IPS-18a (cell line): ENCODE results near the gene CUX1.
A peak's percentile ranks its signal among the peaks of the same experiment; 100 is the strongest.

Experiments used
- H3K27ac ChIP-seq: one replicate; pipeline ENCODE4 v1.5.1; 2013; ENCODE audit warnings: low read length
- H3K27me3 ChIP-seq: one replicate; pipeline ENCODE4 v1.6.1; 2013; ENCODE audit warnings: mild to moderate bottlenecking, low read length; ENCODE audit not compliant: control insufficient read depth, insufficient read depth
- H3K36me3 ChIP-seq: one replicate; pipeline ENCODE4 v1.6.1; 2013; ENCODE audit warnings: low read depth, low read length; ENCODE audit not compliant: control insufficient read depth
- H3K4me1 ChIP-seq: one replicate; pipeline ENCODE4 v1.6.1; 2013; ENCODE audit warnings: low read depth, low read length; ENCODE audit not compliant: control insufficient read depth
- H3K4me3 ChIP-seq: one replicate; pipeline ENCODE4 v1.5.1; 2013; ENCODE audit warnings: low read length
- H3K9ac ChIP-seq: one replicate; pipeline ENCODE4 v1.6.1; 2013; ENCODE audit warnings: mild to moderate bottlenecking, low read length, moderate library complexity
- H3K9me3 ChIP-seq: one replicate; pipeline ENCODE4 v1.6.1; 2013; ENCODE audit warnings: low read depth, low read length; ENCODE audit not compliant: control insufficient read depth

CUX1 gene

GRCh38 chr7:102285540-102286236, 468.3 kb downstream of the CUX1 start:
- H3K27ac ChIP-seq: no peak overlapping the region
- H3K4me1 ChIP-seq: peaks cover 6% of the 10 kb centered on the region
- peaks cover 15% of the 10 kb centered on the region for H3K27me3 ChIP-seq
- no peaks in the 10 kb centered on the region for H3K36me3 ChIP-seq
- H3K4me3 ChIP-seq: peak overlapping the region; percentile 70
- H3K9ac ChIP-seq: peak overlapping the region; percentile 67
- no peaks in the 10 kb centered on the region for H3K9me3 ChIP-seq

DNA sequence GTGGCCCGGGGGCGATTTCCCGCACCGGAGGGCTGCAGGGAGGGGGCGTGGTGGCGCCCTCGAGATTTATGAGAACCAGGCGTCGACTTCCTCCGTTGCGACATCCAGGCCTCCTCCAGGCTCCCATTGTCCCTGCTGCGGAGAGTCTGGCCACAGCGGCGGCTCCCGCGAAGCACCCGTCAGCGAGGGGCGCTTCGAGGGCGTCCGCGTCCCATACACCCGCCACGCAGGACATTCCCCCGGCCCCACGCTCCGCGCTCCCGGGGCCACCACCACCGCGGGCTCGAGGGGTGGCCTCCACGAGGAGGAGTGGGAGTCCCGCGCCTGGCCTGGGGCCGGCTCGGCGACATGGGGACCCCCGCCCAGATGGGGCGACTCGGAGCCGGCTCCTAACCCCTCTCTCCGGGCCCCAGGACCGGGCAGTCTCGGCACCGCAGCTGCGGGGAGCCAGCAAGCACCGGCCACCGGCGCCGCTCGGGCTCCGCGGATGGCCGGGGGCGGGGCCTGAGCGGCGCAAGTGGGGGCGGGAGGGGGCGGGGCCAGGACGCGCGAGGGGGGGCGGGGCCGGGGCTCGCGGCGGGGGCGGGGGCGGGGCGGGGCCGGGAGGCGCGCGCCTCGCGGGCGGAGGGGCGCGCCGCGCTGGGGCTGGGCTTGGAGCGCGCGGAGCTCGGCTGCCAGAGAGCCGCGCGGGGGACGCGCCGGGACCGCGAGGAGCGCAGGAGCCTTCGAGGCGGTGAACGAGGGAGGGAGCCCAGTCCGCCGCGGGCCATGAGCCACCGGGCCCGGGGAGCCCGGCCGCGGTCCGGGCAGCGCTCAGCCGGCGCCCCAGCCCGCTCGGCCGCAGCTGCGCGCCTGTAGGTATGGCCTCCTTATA, 469.0 kb downstream of the CUX1 start, which contains the start of gene SH2B2:
TSS of gene SH2B2 (plus strand) at position 632 of the 874 bp plus-strand sequence. CDS start 13,683 bp downstream, outside the sequence.
- Histone ChIP-seq H3K36me3 (no peaks in the 10 kb centered on the region), H3K9ac (peak within 1 kb of the TSS; percentile 67), H3K4me1 (peaks cover 6% of the 10 kb centered on the region), H3K4me3 (peak within 1 kb of the TSS; percentile 83), H3K27ac (no peak within 1 kb of the TSS), H3K9me3 (no peaks in the 10 kb centered on the region), H3K27me3 (peaks cover 15% of the 10 kb centered on the region)

DNA sequence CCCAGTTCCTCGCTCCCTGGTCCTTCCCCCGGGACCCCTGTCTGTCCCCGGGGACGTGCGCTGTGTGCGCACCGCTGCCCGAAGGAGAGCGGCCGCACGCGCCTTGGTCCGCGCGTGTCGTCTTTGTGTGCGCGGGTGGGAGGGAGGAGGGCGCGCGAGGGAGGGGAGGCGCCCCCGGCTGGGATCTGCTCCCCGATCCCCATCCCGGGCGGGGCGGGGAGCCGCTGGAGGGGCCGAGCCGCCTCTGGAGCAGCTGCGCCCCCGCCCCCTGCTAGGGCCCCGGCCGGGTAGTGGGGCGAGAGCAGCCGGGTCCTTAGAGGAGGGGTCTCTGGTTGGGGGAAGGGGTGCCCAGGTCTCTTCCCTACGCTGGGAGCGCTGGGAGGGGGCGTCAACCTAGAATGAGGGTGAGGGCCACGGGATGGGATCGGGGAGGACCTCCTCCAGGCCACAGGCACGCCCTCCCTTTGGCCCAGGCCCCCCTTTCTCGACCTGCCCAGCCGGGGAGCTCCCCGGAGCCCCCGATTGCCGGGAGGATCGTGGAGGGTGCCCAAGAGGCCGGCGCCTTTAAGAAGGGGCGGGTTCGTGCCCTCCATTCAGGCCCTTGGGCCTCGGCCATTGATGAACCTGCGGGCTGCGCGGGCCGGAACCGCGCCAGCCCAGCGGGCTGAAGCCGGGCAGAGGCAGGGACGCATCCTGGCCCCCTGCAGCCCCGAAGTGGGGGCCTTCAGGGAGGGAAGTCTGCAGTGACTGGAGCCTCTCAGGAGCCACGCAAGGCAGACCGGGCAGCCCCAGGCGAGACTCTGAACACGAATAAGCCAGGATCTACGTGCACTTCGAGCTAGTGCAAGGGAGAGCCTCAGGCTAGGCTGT, 469.9 kb downstream of the CUX1 start:
- Histone ChIP-seq H3K36me3 (no peaks in the 10 kb centered on the region), H3K27me3 (peaks cover 15% of the 10 kb centered on the region), H3K9me3 (no peaks in the 10 kb centered on the region), H3K9ac (peak overlapping the region; percentile 39), H3K27ac (no peak overlapping the region), H3K4me3 (peak overlapping the region; percentile 83), H3K4me1 (peaks cover 6% of the 10 kb centered on the region)

GRCh38 chr7:102287981-102288278, 470.5 kb downstream of the CUX1 start:
- Histone ChIP-seq H3K9ac (peak overlapping the region; percentile 39), H3K36me3 (no peaks in the 10 kb centered on the region), H3K27me3 (peaks cover 15% of the 10 kb centered on the region), H3K9me3 (no peaks in the 10 kb centered on the region), H3K27ac (no peak overlapping the region), H3K4me1 (peaks cover 6% of the 10 kb centered on the region), H3K4me3 (peak overlapping the region; percentile 83)

GRCh38 chr7:102288285-102288930, 471.0 kb downstream of the CUX1 start:
- Histone ChIP-seq H3K4me1 (peaks cover 10% of the 10 kb centered on the region), H3K36me3 (no peaks in the 10 kb centered on the region), H3K27ac (no peak overlapping the region), H3K4me3 (peak overlapping the region; percentile 83), H3K27me3 (peaks cover 15% of the 10 kb centered on the region), H3K9me3 (no peaks in the 10 kb centered on the region), H3K9ac (no peak overlapping the region)

- Histone ChIP-seq H3K36me3 (no peaks in the 10 kb centered on the region), H3K27ac (no peak overlapping the region), H3K27me3 (peaks cover 15% of the 10 kb centered on the region), H3K4me1 (peaks cover 13% of the 10 kb centered on the region), H3K9ac (no peak overlapping the region), H3K4me3 (no peak overlapping the region), H3K9me3 (no peaks in the 10 kb centered on the region)
These were observed 471.6 kb downstream of the CUX1 start for GRCh38 chr7:102289057-102289456.

DNA sequence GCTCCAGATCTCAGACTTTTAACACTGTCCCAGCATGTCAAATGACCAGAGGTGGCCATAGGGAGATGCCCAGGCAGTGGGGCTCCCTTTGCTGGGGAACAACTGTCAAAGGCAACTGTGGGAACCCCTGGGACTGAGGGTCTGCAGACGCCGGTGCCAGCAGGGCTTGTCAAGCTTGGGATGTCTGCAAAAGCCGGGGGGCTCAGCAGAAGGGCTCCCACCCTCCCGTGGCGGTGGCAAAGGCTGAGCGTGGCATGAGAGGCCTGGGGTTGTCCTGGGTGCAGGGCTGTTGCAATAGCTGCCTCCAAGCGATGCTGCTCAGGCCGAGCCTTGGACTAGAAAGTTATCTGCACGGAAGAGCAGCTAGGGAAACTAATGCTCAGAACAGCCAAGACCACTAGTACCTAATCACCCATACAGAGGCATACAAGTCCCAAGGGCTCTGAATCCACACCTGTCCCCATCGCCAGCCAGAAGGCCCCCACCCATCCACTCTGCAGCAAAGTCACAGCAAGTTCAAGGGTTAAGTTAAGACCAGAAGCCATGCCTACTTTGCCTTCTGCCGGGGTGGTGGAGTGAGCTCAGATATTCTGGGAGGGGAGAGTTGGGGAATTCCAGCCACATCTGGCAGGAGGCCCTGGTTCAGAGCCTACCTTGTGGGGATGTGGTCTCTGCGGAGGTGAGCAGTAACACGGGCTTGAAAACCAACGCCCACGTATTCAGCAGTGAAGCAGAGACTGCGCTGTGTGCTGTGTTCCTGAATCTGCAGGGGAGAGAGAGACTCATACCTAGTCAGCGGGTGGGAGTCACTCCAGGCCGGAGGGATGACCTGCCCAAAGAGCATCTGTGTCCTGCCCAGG, 473.9 kb downstream of the CUX1 start:
- no peaks in the 10 kb centered on the region for H3K36me3 ChIP-seq
- peaks cover 6% of the 10 kb centered on the region for H3K27me3 ChIP-seq
- H3K9me3 ChIP-seq: no peaks in the 10 kb centered on the region
- H3K9ac ChIP-seq: no peak overlapping the region
- no peak overlapping the region for H3K4me3 ChIP-seq
- H3K27ac ChIP-seq: no peak overlapping the region
- H3K4me1 ChIP-seq: peaks cover 24% of the 10 kb centered on the region

GRCh38 chr7:102291916-102292267, 474.5 kb downstream of the CUX1 start:
- H3K27me3 ChIP-seq: peaks cover 6% of the 10 kb centered on the region
- H3K27ac ChIP-seq: no peak overlapping the region
- H3K9me3 ChIP-seq: no peaks in the 10 kb centered on the region
- no peaks in the 10 kb centered on the region for H3K36me3 ChIP-seq
- H3K4me3 ChIP-seq: no peak overlapping the region
- H3K9ac ChIP-seq: no peak overlapping the region
- H3K4me1 ChIP-seq: peaks cover 24% of the 10 kb centered on the region

GRCh38 chr7:102292813-102293798, 475.7 kb downstream of the CUX1 start:
- peak overlapping the region; percentile 19 for H3K9ac ChIP-seq
- no peaks in the 10 kb centered on the region for H3K36me3 ChIP-seq
- H3K4me3 ChIP-seq: peak overlapping the region; percentile 53
- H3K4me1 ChIP-seq: peaks cover 19% of the 10 kb centered on the region
- no peaks in the 10 kb centered on the region for H3K9me3 ChIP-seq
- no peak overlapping the region for H3K27ac ChIP-seq
- H3K27me3 ChIP-seq: peaks cover 1% of the 10 kb centered on the region

- H3K4me1 ChIP-seq: peaks cover 18% of the 10 kb centered on the region
- H3K27me3 ChIP-seq: no peaks in the 10 kb centered on the region
- H3K9ac ChIP-seq: no peak overlapping the region
- no peak overlapping the region for H3K4me3 ChIP-seq
- H3K36me3 ChIP-seq: no peaks in the 10 kb centered on the region
- no peaks in the 10 kb centered on the region for H3K9me3 ChIP-seq
- H3K27ac ChIP-seq: no peak overlapping the region
These were observed 477.2 kb downstream of the CUX1 start for GRCh38 chr7:102294589-102294988.
